Measurements from ENCODE around the gene OR2T1.

The OR2T1 gene

GRCh38 chr1:248375446-248375845, 27.4 kb upstream of the OR2T1 start, which contains the start of gene OR2T6:
Gene OR2T6, plus strand, starts transcription at chr1:248375746. Its CDS starts 11,863 bp downstream, at chr1:248387609.
- TF ChIP-seq, protein P1, sequence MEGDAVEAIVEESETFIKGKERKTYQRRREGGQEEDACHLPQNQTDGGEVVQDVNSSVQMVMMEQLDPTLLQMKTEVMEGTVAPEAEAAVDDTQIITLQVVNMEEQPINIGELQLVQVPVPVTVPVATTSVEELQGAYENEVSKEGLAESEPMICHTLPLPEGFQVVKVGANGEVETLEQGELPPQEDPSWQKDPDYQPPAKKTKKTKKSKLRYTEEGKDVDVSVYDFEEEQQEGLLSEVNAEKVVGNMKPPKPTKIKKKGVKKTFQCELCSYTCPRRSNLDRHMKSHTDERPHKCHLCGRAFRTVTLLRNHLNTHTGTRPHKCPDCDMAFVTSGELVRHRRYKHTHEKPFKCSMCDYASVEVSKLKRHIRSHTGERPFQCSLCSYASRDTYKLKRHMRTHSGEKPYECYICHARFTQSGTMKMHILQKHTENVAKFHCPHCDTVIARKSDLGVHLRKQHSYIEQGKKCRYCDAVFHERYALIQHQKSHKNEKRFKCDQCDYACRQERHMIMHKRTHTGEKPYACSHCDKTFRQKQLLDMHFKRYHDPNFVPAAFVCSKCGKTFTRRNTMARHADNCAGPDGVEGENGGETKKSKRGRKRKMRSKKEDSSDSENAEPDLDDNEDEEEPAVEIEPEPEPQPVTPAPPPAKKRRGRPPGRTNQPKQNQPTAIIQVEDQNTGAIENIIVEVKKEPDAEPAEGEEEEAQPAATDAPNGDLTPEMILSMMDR (IDR thresholded peaks at IDR 0.05; ENCODE audit: borderline replicate concordance, control extremely low read depth, extremely low read depth, insufficient read depth, missing control alignments): no peak
- in situ Hi-C loops (cut with MboI; ENCODE audit: low sequenced_read_pairs, unreplicated experiment): no loop called here
- DNase-seq (ENCODE audit: low spot score): no peak

- in situ Hi-C loops (cut with MboI; ENCODE audit: low sequenced_read_pairs, unreplicated experiment): no loop called here
- DNase-seq (ENCODE audit: low spot score): no peak
- TF ChIP-seq, protein P1 (IDR thresholded peaks at IDR 0.05; ENCODE audit: borderline replicate concordance, control extremely low read depth, extremely low read depth, insufficient read depth, missing control alignments): no peak
Observed at GRCh38 chr1:248376916-248377315, 25.9 kb upstream of the OR2T1 start.

DNA sequence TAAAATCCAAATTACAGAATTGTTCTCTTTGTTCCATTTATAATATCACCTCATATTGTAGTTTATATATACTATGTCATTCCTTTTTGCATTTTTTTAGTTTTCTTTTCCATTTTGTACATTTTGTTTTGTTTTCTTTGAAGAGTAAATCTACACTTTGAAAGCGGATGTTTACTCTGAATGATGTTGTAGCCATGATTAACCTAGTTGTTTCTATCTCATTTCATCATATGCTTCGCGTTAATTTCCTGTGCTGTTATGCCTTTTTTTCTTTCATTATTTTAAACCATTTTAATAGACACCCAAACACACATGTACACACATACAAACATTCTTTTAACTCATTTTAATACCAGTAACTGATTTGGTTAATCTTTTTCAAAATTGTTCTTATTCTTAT, 22.0 kb upstream of the OR2T1 start:
- no peak for DNase-seq (ENCODE audit: low spot score)
- in situ Hi-C loops (cut with MboI; ENCODE audit: low sequenced_read_pairs, unreplicated experiment): no loop called here
- TF ChIP-seq, protein P1 (IDR thresholded peaks at IDR 0.05; ENCODE audit: borderline replicate concordance, control extremely low read depth, extremely low read depth, insufficient read depth, missing control alignments): no peak

GRCh38 chr1:248388426-248388825, 14.4 kb upstream of the OR2T1 start:
- DNase-seq (ENCODE audit: low spot score): no peak
- in situ Hi-C loops (cut with MboI; ENCODE audit: low sequenced_read_pairs, unreplicated experiment): no loop called here
- TF ChIP-seq, protein P1 (IDR thresholded peaks at IDR 0.05; ENCODE audit: borderline replicate concordance, control extremely low read depth, extremely low read depth, insufficient read depth, missing control alignments): no peak

DNA sequence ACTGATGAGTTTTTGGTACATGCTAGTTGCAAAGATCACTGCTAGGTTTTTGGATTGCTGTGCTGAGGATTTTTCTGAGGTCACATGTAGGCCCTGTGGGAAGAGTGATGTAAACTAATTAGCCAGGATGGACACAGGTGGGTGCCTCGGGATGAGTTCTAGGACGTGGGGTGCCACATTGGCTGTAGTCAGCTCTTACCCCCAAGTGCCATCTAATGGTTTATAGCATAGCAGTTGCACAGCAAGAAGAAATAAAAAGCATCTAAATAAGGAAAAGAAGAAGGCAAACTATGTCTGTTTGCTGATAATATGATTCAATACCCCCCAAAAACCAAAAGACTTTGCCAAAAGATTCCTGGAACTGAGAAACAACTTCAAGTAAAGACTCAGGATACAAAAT, 9.8 kb upstream of the OR2T1 start:
- in situ Hi-C loops (cut with MboI; ENCODE audit: low sequenced_read_pairs, unreplicated experiment): no loop called here
- TF ChIP-seq, protein P1 (IDR thresholded peaks at IDR 0.05; ENCODE audit: borderline replicate concordance, control extremely low read depth, extremely low read depth, insufficient read depth, missing control alignments): no peak
- DNase-seq (ENCODE audit: low spot score): no peak

DNA sequence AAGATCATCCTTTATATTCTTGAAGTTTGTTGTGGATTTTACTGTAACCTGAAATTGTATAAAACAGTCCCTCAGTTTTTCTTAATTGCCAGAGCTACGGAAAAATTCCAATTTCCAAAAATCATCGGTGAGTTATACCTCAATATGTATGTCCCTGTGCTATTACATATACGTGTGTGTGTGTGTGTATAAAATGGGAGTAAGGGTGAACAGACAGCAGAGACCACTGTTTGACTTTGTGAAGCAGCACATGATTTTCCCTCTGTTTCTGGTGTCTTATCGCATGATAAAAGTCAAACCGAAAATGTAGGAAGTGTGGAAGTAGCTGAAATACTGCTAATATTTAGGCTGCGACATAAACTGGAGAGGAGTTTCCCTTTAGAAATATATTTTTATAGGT, 1.2 kb downstream of the OR2T1 start:
- in situ Hi-C loops (cut with MboI; ENCODE audit: low sequenced_read_pairs, unreplicated experiment): loop anchor here (10.0 kb wide), 1 partner anchor 211 kb away; no protein-coding TSS in a partner anchor
- no peak for DNase-seq (ENCODE audit: low spot score)
- TF ChIP-seq, protein P1 (IDR thresholded peaks at IDR 0.05; ENCODE audit: borderline replicate concordance, control extremely low read depth, extremely low read depth, insufficient read depth, missing control alignments): no peak
